ENCODE measurements around the gene RBM42.

Gene RBM42

GRCh38 chr19:35655600-35655999 is 26.8 kb downstream of the RBM42 start:
- no peak for DNase-seq

- no peak for DNase-seq
Measured at GRCh38 chr19:35656700-35657099, 27.9 kb downstream of the RBM42 start.

GRCh38 chr19:35657904-35658700 is 29.3 kb downstream of the RBM42 start:
- no peak for DNase-seq

GRCh38 chr19:35661995-35662340 is 33.1 kb downstream of the RBM42 start:
- no peak for DNase-seq

- DNase-seq = no peak
Measured at GRCh38 chr19:35663981-35664380, 35.1 kb downstream of the RBM42 start.

GRCh38 chr19:35665157-35665556 is 36.3 kb downstream of the RBM42 start:
- no peak for DNase-seq

- DNase-seq = no peak
Measured at GRCh38 chr19:35665604-35666003, 36.8 kb downstream of the RBM42 start.

GRCh38 chr19:35666251-35666913 is 37.5 kb downstream of the RBM42 start, which contains the start of gene UPK1A:
UPK1A (plus strand) TSS chr19:35666517; CDS start chr19:35666813, 296 bp downstream.
- DNase-seq = no peak

- DNase-seq = no peak
Measured at GRCh38 chr19:35669566-35669965, 40.7 kb downstream of the RBM42 start.

- no peak for DNase-seq
Measured at GRCh38 chr19:35669974-35670373, 41.1 kb downstream of the RBM42 start.

GRCh38 chr19:35670686-35671085 is 41.9 kb downstream of the RBM42 start:
- DNase-seq = no peak

- no peak for DNase-seq
Measured at GRCh38 chr19:35671818-35672217, 43.0 kb downstream of the RBM42 start.

- peak; percentile 81 for DNase-seq
Measured at GRCh38 chr19:35673121-35673804, 44.4 kb downstream of the RBM42 start.

GRCh38 chr19:35675589-35676140 is 46.8 kb downstream of the RBM42 start:
- no peak for DNase-seq
